Mucosa of descending colon (tissue), 3 donors: ENCODE results near the gene PTPRD. TPM values are rescaled to one million over a fixed set of nuclear protein-coding genes. Genes with fewer than 3 reads are reported as not detected.

Experiments
- ATAC-seq: fragments of 200-7000 bp; cut with Tn5 transposase; one replicate; pipeline ENCODE4 v1.9.1; 2020; ENCODE audit warnings: mild to moderate bottlenecking, moderate library complexity
- DNase-seq, 3 donors: peaks; one replicate each; pipeline ENCODE4 v3.0.0-alpha.2; 2020
- H3K36me3 ChIP-seq: fragments of 200-600 bp; one replicate; pipeline ENCODE4 v1.8.0; 2021; ENCODE audit warnings: low read depth, mild to moderate bottlenecking
- H3K4me1 ChIP-seq: fragments of 200-600 bp; one replicate; pipeline ENCODE4 v1.8.0; 2021; ENCODE audit warnings: low read depth, mild to moderate bottlenecking
- H3K4me3 ChIP-seq: fragments of 200-600 bp; one replicate; pipeline ENCODE4 v1.8.0; 2021; ENCODE audit warnings: mild to moderate bottlenecking
- H3K9me3 ChIP-seq: fragments of 200-600 bp; one replicate; pipeline ENCODE4 v1.8.0; 2021; ENCODE audit warnings: mild to moderate bottlenecking
- CTCF ChIP-seq: fragments of 200-600 bp; IDR thresholded peaks from one replicate; pipeline ENCODE4 v1.8.0; 2022; ENCODE audit warnings: antibody characterized with exemption, mild to moderate bottlenecking
- intact Hi-C, 2 donors: fragments of 100-400 bp; cut with DNase I in 1 of 2; cut with micrococcal nuclease in 1 of 2; formaldehyde crosslinking; loops; one replicate each; pipeline versions ENCODE4 v1.11.0 to v1.11.1; 2022; cut with DNase I, micrococcal nuclease
- total RNA-seq, 3 donors: library from RNA; stranded (reverse); fragmentation: NEBNext Ultra II Directional in 2 of 3; extraction: Animal tissue kit (Norgen Biotek cat#: 25700) in 2 of 3; gene quantifications; one replicate each; pipeline versions ENCODE4 v1.2.1 to v1.2.4, GENCODE V29; 2021 to 2023
- donor health status: DM: no; HTN: no; CAD: no; lungs with moderate emphysema.
- donor health status: DM: no; HTN: no; CAD: no.
- donor health status: DM: no; HTN: yes; CAD: no.

The PTPRD gene
- total RNA-seq, 3 donors from 2014 or later = 52.7 to 128 (median 113) TPM

GRCh38 chr9:8784838-8785237, 1828.0 kb downstream of the PTPRD start:
- TF ChIP-seq CTCF = no peak
- H3K36me3 ChIP-seq = no peaks in the 10 kb centered on the region
- ATAC-seq = no peak
- H3K4me1 ChIP-seq = no peaks in the 10 kb centered on the region
- H3K9me3 ChIP-seq = no peaks in the 10 kb centered on the region
- DNase-seq = no peak
- intact Hi-C loops = no loop called here
- no peak overlapping the region for H3K4me3 ChIP-seq

GRCh38 chr9:8783941-8784340, 1828.9 kb downstream of the PTPRD start:
- Histone ChIP-seq H3K9me3 (no peaks in the 10 kb centered on the region), H3K4me1 (no peaks in the 10 kb centered on the region), H3K36me3 (no peaks in the 10 kb centered on the region), H3K4me3 (no peak overlapping the region)
- no peak for ATAC-seq
- intact Hi-C loops = no loop called here
- no peak for TF ChIP-seq CTCF
- no peak for DNase-seq

GRCh38 chr9:8782237-8782636, 1830.6 kb downstream of the PTPRD start:
- Histone ChIP-seq H3K4me1 (no peaks in the 10 kb centered on the region), H3K9me3 (no peaks in the 10 kb centered on the region), H3K36me3 (no peaks in the 10 kb centered on the region), H3K4me3 (no peak overlapping the region)
- DNase-seq = no peak
- no peak for TF ChIP-seq CTCF
- ATAC-seq = no peak
- intact Hi-C loops = no loop called here

- ATAC-seq = no peak
- no peak for DNase-seq
- no peaks in the 10 kb centered on the region for H3K36me3 ChIP-seq
- H3K4me3 ChIP-seq = no peak overlapping the region
- intact Hi-C loops = no loop called here
- no peaks in the 10 kb centered on the region for H3K4me1 ChIP-seq
- TF ChIP-seq CTCF = no peak
- no peaks in the 10 kb centered on the region for H3K9me3 ChIP-seq
Observed at GRCh38 chr9:8781458-8781857, 1831.3 kb downstream of the PTPRD start.

GRCh38 chr9:8780386-8780785, 1832.4 kb downstream of the PTPRD start:
- ATAC-seq = no peak
- H3K36me3 ChIP-seq = no peaks in the 10 kb centered on the region
- no peak overlapping the region for H3K4me3 ChIP-seq
- TF ChIP-seq CTCF = no peak
- no peak for DNase-seq
- intact Hi-C loops = no loop called here
- no peaks in the 10 kb centered on the region for H3K4me1 ChIP-seq
- H3K9me3 ChIP-seq = no peaks in the 10 kb centered on the region

- no peak for TF ChIP-seq CTCF
- intact Hi-C loops = no loop called here
- DNase-seq = no peak
- no peak for ATAC-seq
- H3K4me3 ChIP-seq = no peak overlapping the region
- no peaks in the 10 kb centered on the region for H3K4me1 ChIP-seq
- no peaks in the 10 kb centered on the region for H3K9me3 ChIP-seq
- H3K36me3 ChIP-seq = no peaks in the 10 kb centered on the region
Observed at GRCh38 chr9:8779478-8779877, 1833.3 kb downstream of the PTPRD start.
